ENCODE results near the gene FASTK.

Gene FASTK

GRCh38 chr7:151095828-151096475 is 15.3 kb upstream of the FASTK start:
- no peak for DNase-seq

GRCh38 chr7:151095123-151095797 is 14.7 kb upstream of the FASTK start:
- no peak for DNase-seq

- no peak for DNase-seq
Measured at GRCh38 chr7:151094675-151095074, 14.1 kb upstream of the FASTK start.

GRCh38 chr7:151093748-151094147 is 13.1 kb upstream of the FASTK start:
- no peak for DNase-seq

GRCh38 chr7:151091988-151092387 is 11.4 kb upstream of the FASTK start:
- no peak for DNase-seq

- peak; percentile 44 for DNase-seq
Measured at GRCh38 chr7:151091431-151091830, 10.8 kb upstream of the FASTK start.

- no peak for DNase-seq
Measured at GRCh38 chr7:151091003-151091402, 10.4 kb upstream of the FASTK start.

- peak; percentile 30 for DNase-seq
Measured at GRCh38 chr7:151089893-151090730, 9.5 kb upstream of the FASTK start.

GRCh38 chr7:151088856-151089699 is 8.5 kb upstream of the FASTK start:
- peak; percentile 44 for DNase-seq

- peak; percentile 20 for DNase-seq
Measured at GRCh38 chr7:151088019-151088855, 7.6 kb upstream of the FASTK start.

- DNase-seq: peak; percentile 77
Measured at GRCh38 chr7:151087245-151088018, 6.8 kb upstream of the FASTK start.

GRCh38 chr7:151086802-151087244 is 6.2 kb upstream of the FASTK start:
- DNase-seq: peak; percentile 49

GRCh38 chr7:151085691-151086620 is 5.3 kb upstream of the FASTK start, which contains the start of gene AGAP3:
TSS of gene AGAP3 (plus strand) at chr7:151086475. CDS start at chr7:151086742, 267 bp downstream.
- DNase-seq: peak; percentile 93

- DNase-seq: no peak
Measured at GRCh38 chr7:151085329-151085690, 4.7 kb upstream of the FASTK start.

GRCh38 chr7:151083824-151084160 is 3.2 kb upstream of the FASTK start:
- peak; percentile 63 for DNase-seq

GRCh38 chr7:151083071-151083823 is 2.6 kb upstream of the FASTK start, which contains the start of gene TMUB1:
TSS of gene TMUB1 (minus strand) at chr7:151083493. CDS start at chr7:151082563, 930 bp downstream.
- peak; percentile 90 for DNase-seq

GRCh38 chr7:151082141-151083070 is 1.8 kb upstream of the FASTK start:
- DNase-seq: peak; percentile 64
